ENCODE data around the gene TGFBRAP1.
"Not testable (repeated sequence)": the region's sequence is repeated elsewhere in the genome, so short reads cannot be mapped to it uniquely, and the experiment has no call there.

The TGFBRAP1 gene

DNA sequence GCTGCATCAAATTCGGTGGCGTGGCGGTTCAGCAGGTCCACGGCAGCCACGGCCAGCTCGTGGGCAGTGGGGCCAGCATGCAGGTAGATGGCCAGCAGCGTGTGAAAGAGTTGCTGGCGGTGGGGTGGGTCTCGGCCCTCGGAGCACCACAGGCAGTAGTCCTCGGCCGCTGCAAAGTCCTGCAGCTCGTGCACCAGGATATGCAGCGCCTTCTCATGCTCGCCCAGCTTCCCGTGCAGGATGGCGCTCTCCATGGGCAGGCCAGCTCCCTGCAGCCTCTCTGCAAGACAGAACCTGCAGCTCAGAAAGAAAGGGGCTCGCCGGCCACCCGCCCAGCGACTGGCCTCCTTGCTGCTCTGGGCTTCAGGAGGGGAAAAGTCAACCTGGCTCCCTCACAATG is 60.1 kb downstream of the TGFBRAP1 start:
- DNase-seq, result no peak

DNA sequence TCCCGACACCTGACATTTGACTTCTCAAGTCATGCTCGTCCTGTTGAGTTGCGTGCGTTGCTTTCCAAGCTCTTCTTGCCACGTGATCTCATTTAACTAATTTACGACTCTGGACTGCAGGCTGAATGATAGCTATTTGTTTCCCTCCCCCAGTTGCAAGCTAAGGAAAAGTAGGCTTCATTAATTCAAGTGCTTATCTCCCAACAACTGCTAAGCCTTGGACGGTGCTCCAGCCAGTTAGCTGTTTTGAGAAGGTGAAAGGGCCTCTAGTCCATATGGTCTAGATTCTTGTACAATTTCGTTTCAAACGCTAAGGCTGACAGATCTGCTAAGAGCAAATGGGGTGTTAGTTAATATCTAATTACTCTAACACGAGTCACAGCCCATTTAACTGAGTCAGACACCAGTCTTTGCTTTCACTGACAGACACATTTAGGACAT is 66.9 kb downstream of the TGFBRAP1 start:
- DNase-seq, result no peak

DNA sequence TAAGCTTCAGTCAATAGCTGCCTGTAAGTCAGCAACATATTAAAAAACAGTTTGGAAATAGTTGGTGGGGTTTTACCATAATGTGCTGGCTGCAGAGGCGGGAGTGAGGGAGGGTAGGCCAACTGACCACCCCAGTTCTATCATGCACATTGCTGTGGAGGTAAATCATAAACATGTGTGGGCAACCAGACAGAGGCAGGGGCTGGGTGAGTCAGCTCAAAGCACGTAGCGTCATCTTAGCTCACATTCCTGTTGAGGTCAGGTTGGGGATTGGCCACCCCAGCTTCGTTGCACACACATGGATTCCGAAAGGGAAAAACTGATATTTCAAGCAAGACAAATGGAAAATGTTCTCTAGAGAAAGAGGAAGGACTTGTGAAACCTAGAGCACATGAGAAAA is 68.5 kb downstream of the TGFBRAP1 start:
- DNase-seq, result no peak

DNA sequence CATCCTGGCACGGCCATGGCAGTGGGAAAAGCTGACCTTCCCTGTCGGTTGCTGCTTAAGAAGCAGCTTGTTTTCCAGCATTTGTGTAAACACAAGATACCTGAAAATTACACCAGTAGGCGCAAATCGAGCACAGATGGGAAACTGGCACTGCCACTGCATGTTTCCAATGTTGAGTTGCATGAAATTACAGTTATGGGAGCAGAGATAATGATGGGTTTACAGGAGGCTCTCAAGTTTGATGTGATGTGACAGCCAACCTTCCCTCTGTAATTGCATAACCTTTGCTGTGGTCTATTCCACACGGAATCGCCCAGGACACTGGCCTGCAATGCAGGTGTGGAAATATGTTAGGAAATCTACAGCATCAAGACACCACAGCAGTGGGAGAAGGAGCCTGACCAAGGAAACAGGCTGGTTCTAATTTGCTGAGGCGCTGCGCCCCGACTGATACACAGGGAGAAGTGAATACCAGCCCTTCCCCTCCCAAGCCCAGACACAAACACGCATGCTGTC is 70.6 kb downstream of the TGFBRAP1 start:
- DNase-seq, result no peak

DNA sequence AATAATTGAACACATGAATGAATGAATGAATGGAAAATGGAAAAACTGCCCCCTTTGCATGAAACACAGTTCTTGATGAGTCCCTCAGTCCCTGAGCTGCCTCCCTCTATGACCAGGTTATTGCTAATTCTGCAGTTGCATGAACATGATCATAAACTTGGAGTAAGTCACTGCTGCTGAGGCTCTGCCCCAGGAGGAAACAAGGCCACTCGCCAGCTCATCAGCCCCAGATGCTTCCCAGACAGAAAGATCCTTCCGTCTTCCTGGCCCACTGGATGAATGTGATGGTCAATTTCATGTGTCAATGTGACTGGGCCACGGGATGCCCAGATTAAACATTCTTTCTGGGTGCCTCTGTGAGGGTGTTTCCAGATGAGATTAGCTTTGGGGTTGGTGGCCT is 71.6 kb downstream of the TGFBRAP1 start:
- no peak for DNase-seq

DNA sequence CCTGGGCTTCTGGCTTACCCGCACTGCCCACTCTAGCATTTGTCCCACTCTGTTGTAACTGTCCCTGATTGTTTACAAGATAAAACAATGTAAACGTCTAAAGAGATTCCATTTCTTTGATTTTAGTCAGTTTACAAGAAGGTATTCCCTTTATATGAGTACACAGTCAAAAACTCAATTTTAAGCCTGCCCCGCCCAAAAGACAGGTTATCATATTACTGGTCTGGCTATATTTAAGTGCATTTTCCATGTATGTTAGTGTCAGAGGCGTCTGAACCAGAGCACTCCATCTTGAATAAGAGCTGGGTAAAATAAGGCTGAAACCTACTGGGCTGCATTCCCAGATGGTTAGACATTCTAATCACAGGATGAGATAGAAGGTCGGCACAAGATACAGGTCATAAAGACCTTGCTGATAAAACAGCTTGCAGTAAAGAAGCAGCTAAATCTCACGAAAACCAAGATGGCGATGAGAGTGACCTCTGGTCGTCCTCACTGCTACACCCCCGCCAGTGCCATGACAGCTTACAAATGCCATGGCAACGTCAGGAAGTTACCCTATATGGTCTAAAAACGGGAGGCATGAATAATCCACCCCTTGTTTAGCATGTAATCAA is 73.0 kb downstream of the TGFBRAP1 start:
- no peak for DNase-seq

DNA sequence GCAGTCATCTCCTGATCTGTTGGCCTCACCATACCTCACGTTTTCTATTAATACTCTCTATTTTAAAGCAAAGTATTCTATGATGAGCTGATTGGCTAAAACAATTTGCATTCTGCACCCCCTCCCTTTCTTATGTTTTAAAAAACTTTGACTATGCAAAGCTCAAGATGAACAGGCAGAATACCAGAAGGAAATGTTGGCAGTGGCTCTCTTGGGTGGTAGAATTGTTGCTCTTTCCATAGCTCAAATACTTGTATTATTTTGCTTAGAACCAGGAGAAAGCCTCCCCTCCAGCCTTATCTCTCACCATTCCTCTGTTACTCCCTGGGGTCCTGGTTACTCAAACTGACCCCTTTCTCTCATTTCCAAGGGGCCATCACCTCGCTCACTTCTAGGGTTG is 73.6 kb downstream of the TGFBRAP1 start:
- DNase-seq, result no peak

DNA sequence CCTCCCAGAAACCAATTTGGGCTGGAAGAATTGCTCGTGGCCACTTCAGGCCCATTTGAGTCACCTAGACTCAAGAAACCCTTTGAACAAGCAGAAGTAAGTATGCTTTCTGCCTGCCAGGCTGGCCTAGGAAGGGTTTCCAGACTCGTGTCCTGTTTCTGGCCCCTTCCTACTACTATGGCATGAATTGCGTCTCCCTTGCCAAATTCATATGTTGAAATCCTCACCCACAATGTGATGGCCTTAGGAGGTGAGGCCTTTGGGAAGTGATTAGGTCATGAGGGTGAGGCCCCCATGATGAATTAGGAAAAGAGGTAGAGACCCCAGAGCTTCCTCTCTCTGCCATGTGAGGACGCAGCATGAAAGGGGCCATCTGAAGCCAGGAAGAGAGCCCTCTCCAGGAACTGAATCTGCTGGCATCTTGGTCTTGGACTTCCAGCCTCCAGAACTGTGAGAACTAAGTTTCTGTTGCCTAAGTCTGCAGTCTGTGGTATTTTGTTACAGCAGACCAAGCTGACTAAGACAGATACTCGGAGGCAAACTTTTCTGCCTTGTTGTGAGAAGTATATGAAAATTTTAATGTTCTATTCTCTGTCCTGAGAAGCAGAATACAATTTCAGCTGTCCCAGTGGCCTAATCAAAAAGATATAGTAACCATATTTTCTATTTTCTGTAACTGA is 74.9 kb downstream of the TGFBRAP1 start:
- DNase-seq, result no peak

DNA sequence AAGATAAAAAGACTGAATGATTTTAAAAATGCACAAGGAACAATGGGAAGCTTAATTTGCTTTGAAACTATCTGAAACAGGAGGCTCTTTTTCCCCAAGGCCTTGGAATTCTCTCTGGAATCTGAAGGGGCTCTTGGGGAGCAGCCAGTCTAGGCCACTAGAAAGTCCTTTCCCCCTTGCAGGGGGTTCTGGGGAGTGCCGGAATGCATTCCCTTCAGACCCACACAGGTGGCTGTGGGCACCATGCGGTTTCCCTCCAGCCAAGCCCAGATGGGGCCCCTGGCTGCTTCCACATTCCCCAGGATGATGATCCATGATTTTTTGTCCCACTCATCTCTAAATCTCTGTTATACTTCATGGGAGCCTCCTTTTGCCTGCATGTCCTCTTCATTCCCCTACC is 77.3 kb downstream of the TGFBRAP1 start:
- DNase-seq, result no peak

DNA sequence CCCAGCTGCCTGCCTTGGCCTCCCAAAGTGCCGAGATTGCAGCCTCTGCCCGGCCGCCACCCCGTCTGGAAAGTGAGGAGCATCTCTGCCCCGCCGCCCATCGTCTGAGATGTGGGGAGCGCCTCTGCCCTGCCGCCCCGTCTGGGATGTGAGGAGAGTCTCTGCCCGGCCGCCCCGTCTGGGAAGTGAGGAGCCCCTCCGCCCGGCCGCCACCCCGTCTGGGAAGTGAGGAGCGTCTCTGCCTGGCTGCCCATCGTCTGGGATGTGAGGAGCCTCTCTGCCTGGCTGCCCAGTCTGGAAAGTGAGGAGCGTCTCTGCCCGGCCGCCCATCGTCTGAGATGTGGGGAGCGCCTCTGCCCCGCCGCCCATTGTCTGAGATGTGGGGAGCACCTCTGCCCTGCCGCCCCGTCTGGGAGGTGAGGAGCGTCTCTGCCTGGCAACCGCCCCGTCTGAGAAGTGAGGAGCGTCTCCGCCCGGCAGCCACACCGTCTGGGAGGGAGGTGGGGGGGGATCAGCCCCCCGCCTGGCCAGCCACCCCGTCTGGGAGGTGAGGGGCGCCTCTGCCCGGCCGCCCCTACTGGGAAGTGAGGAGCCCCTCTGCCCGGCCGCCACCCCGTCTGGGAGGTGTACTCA is 78.4 kb downstream of the TGFBRAP1 start:
- not testable (repeated sequence) for DNase-seq

DNA sequence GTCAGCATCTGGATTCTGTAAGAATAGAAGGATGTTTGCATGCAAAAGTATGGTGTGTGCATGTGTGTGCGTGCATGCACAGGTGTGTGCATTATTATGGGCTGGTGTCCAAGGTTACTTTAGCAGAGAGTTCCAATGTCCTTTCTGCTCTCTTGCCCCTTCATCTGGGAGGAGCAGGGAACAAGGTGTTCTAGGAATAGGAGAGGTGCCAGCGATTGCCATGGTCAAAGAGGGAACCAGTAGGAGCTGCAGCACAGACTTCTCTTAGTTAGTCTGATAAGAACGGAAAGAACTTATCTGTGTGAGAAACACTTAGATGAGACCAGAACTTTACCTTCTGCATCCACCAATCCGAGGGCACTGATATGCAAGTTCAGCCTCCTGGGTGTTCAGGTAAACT is 79.6 kb downstream of the TGFBRAP1 start:
- no peak for DNase-seq

DNA sequence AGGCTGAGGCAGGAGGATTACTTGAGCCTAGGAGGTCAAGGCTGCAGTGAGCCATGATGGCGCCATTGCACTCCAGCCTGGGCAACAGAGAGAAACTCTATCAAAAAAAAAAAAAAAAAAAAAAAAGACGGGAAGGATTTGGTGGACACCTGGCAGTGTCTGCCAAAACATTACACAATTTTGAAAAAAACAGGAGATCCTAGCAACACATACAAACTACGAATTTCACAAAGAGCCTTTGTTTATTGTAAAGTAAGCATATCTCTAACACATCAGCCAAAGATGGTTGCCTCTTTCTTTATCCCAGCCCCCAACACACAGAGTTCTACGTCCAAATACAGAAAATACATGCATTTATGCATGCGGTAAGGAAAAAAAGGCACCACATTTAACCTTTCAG is 80.4 kb downstream of the TGFBRAP1 start:
- DNase-seq, result no peak

DNA sequence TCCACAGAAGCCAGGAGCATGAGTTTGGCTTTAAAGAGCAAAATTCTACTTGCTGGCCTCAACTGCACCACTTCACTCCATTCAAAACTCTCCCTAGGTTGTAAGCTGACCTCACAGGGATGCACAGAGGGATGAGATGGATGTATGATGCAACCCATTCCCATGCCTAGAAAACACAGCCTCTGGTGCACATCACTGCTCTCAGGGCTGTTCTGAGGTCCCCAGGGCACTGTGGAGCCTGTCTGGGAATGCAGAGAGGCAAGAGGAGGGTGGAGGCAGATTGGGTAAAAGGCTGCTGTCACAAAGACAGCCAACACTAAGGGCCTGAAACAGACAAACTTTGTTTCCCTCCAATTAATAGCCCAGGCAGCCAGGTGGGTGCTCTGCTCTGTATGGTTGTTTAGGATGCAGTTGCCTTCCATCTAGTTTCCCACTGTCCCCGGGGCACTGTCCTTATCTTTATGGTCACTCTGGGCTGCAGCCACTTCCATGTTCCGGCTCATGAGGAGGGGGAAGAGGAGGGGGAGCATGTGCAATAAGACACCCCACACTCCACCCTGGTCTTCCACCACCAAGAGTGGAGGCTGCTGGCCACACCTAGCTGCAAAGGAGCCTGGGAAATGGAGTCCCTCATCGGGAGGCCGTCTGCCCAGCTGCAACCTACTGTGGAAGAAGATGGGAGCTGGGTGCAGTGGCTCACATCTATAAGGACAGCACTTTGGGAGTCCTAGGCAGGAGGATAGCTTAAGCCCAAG is 81.0 kb downstream of the TGFBRAP1 start:
- DNase-seq, result no peak

DNA sequence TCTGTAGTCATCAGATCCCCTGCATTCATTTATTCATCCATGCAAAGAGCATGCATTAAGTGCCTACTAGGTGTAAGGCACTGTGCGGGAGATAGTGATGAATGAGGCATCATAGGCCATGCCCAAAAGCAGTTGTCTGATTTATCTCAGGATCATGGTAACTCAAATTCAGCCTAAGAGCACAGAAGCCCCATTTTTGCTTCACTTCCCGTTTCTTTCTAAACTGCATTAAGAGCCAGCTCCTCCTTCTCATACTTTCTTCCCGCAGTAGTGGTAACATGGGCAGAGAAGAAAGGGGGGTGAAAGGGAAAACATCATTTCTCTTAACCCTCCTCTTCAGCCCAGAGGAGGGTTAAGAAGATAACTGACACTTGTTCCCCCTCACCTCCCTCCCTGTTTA is 85.1 kb downstream of the TGFBRAP1 start:
- DNase-seq, result no peak

DNA sequence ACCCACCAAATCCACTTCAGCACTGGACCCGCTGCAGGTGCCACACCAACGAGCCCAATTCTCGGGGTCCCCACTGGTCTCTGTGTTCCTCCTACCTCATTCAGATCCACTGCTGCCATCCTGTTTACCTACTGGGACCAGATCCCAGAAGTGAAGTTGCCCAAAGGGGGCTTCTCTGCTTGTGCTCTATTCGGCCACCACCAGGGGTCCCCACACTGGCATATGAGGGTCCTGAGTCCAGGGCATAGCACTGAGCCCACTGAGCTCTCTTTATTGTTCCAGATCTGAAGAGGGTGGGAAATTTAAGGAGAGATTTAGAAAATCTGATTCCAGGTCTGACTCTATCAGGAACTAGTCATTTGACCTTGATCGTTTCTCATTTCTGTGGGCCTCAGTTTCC is 85.6 kb downstream of the TGFBRAP1 start:
- no peak for DNase-seq

DNA sequence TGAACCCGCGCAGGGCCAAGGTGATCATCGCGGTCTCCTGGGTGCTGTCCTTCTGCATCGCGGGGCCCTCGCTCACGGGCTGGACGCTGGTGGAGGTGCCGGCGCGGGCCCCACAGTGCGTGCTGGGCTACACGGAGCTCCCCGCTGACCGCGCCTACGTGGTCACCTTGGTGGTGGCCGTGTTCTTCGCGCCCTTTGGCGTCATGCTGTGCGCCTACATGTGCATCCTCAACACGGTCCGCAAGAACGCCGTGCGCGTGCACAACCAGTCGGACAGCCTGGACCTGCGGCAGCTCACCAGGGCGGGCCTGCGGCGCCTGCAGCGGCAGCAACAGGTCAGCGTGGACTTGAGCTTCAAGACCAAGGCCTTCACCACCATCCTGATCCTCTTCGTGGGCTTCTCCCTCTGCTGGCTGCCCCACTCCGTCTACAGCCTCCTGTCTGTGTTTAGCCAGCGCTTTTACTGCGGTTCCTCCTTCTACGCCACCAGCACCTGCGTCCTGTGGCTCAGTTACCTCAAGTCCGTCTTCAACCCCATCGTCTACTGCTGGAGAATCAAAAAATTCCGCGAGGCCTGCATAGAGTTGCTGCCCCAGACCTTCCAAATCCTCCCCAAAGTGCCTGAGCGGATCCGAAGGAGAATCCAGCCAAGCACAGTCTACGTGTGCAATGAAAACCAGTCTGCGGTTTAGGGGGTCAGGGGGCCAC is 87.1 kb downstream of the TGFBRAP1 start:
- DNase-seq, result no peak

DNA sequence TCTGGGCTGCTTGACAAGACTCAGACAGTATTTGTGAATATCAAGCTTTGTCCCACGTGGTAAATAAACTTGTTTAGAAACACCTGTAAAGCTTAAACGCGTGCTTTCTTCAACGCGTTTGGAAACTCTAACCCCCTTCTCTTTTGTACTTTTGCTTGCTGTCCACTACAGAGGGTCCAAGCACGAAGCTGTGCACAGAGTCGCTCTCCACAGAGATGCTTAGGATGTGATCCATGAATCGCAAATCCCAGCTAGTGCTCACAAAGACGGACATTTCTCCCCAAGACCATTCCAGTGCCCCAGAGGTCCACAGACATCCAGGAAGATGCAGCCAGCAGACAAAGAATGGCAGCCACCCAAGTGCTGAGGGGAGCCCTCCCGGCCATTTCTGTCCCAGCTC is 88.1 kb downstream of the TGFBRAP1 start, which contains the start of gene GPR45:
GPR45 (plus strand) TSS at position 301 of the 400 bp plus-strand sequence. CDS start 116 bp downstream, outside the sequence.
- no peak for DNase-seq

DNA sequence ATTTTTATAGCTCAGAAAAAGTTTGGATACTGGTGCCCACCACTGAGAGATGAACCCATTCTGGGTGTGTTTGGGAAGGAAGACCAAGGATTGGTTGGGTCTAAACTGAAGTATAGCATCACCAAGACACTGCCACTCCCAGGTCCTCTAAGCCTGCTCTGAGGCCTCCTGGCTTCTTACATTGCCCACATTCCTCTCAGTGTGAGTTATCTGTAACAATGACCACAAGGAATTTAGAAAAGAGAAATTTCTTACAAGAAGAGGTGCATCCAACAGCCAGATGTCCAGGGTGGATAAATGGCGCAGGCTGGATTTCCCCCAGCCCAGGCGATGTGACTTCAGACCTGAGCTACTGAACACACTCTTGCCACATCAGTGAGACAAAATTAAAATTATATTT is 89.6 kb downstream of the TGFBRAP1 start:
- no peak for DNase-seq

DNA sequence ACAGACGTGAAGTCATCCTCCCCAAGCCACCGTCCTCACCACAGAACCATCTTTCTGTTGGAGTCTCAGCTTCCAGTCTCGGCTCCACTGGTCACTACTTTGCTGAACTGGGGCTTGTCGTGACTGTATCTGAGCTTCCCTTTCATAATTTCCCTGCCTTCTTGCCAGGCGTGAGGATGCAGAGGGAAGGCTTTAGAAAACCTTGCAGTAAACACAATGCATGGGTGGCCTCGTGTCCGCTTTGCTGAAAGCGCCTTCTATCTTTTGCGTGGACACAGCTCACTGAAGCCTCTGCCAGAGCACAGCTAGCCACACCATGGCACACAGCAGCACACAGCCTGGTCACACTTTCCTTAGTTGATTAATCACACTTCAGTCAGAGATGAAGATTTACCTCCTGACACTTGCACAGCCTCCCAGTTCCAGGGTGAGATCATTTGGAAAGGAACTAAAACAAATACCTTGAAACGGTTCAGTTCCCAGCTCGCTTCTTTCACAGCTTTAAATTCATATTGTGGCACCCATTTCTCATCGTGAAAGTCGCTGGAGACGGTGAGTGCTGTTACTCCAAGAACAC is 90.8 kb downstream of the TGFBRAP1 start:
- DNase-seq, result no peak

DNA sequence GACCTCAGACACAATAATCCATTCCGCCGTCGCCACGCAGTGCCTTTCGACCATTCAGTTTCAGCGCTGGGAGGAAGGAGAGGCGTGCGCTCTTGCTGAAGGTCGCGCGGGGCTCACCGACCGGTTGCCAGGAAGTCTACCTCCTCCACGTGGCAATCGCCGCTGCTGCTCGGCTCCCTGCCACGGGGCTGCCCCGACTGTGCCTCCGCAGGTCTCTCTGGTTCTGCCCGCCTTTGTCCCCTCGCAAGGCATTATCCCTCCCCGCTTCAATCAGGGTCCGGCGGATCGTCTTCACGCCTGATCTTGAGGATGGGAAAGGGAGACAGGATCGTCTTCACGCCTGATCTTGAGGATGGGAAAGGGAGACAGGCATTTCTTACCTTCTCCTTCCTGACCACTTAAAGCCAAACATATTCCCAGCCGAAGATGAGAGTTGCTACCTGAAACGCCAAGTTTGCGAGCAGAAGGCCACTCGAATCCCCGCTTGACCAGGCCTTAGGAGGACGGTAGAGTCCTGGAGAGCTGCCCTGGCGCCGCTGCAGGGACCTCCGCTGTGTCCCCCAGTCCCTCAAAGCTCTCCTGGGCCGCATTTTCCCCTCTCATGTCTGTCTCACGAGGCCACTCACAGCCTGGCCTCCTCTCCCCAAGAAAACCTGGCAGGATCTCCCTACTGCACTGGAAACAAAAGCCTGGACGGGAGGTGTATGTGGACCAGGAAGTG is 92.3 kb downstream of the TGFBRAP1 start:
- peak; percentile 41 for DNase-seq

DNA sequence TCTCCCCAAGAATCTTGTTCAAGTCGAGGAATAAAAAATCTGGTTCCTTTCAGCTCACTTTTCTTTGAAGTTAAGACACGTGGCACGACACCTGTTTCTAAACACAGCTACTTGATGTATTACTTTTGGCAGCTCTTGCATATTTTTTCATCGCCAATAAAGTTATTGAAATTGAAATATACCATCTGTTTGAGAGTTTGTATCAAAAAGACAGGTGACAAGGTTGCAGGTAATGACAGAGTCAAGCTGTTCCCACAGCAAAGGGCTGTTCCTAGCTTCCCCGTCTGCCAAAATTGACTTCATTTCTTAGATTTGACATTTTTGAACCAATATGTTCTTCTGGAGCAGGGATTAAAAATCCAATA is 93.5 kb downstream of the TGFBRAP1 start:
- DNase-seq, result no peak
